Occipital lobe (tissue), 2 donors: ENCODE data around the gene DNM3. TPM values are rescaled to one million over a fixed set of nuclear protein-coding genes. Genes with fewer than 3 reads are reported as not detected.
"Not testable (repeated sequence)": the region's sequence is repeated elsewhere in the genome, so short reads cannot be mapped to it uniquely, and the experiment has no call there.

Source experiments
- DNase-seq: peaks from one replicate; lab custom pipeline; 2025; lab: John Stamatoyannopoulos, UW
- total RNA-seq: library from RNA; depleted of rRNA; stranded (reverse); fragments of >200 nt; gene quantifications from one replicate; pipeline ENCODE4 v1.2.3, GENCODE V29; 2014

DNM3 gene
- total RNA-seq, 1 donor from 2014 or later = 115 TPM

DNA sequence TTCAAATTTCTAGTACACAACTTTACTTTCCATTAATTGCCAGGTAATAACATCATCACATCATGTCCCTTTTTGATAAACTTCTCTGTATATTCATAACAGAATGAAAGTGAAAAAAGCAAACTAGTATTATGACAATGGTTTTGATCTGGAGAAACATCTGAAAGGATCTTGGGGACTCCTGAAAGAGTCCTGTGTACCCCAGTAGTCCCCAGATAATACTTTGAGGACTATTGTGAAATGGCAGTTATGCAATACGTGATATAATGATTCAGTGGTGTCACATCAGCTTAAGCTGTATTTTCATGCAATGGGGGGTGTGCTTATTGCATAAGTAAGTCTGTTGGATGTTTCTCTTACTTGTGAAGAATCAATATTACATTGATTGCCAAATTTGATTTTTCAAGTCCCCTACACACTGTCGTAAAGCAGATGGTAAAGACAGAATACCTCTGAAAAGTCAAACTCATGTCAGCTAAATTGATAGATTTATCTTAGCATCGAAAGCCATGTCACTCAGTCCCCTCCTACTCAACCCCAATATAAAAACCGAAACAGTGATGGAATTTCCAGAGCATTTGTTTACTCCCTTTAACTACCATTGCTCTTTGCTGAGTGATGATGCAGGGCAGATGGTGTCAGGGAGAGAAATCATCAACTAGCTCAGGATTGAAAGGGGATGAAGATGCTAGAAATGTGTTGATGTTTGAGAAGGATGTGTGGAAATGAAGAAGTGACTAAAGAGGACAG, 432.5 kb downstream of the DNM3 start:
- no peak for DNase-seq

DNA sequence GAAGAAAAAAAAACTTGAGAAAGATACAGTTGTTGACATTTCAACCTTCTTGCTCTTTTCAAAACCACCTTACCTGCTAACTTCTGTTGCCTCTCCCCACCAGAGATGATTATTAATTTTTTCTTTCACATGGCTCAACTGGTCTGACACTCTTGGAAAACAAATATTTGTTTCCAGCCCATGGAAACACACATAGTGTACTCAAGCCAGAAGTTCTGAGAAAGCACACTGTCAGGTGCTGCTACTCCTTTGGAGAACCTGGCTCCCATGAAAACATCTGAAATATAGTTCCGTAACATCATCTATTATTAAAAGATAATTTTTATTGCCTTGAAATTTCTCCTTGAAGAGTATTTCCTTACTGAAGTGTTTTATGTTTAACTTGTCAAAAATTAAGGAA, 434.2 kb downstream of the DNM3 start:
- DNase-seq = no peak

DNA sequence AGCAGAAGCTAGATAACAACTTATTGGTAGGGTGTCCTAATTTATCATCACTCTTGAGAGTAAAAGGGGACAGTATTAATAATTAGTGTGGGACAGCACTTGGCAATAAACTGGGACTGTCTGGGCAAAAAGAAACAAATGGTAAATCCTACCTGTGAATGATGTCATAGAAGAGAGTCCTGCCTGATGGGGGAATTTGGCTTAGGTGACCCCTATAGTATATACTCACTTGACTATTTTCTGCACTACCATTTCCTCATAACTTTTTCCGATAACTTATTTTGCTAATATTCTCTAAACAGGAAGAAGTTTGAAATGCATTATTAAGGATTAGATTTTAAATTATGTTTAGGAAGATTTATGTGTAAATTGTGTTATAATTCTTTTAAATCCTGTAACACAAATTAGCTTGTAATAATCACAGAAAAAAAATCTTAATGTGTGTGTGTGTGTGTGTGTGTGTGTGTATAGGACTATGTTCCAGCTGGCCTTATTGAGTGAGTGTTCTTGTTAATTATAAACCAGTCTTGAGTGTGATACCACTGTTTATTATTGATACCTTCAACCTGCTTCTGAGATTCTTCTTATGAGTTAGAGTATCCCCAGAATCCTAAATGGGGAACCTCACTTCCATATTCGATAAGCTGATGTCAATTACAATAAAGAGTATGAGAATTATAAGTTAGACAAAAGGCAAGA, 435.0 kb downstream of the DNM3 start:
- DNase-seq = no peak

DNA sequence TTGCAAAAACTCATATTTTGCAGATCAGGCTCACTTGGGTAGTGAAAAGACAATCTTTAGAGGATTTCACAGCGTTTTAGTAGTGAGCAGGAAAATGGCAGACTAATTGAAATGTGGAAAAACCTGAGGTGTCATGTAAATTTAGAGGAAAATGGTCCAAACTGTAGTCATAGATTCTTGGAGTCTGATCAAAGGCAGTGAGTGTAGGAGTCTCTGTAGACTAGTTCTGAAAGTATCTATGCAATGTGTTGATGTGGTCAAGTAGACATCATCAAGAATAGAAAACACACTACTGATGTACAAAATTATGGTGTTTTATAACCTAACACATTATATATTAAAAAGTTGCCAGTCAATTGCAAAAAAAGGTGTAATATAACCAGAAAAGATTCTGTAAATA, 436.0 kb downstream of the DNM3 start:
- no peak for DNase-seq

DNA sequence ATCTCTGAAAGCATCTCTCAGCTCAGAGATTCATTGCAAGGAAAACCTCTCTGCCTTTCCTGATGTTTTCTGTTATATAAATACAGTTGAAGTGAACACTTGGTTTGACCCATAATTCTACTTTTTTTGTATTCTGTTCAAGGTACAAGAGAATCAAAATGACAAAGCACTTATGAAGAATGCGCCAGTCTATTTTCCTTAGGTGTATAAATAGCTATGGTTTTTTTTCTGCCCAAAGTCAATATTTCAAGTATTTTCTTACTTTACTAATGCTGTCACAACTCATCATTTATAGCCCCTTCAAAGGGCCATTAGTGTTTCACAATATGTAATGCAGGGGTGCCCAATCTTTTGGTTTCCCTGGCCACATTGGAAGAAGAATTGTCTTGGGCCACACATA, 436.7 kb downstream of the DNM3 start:
- no peak for DNase-seq

DNA sequence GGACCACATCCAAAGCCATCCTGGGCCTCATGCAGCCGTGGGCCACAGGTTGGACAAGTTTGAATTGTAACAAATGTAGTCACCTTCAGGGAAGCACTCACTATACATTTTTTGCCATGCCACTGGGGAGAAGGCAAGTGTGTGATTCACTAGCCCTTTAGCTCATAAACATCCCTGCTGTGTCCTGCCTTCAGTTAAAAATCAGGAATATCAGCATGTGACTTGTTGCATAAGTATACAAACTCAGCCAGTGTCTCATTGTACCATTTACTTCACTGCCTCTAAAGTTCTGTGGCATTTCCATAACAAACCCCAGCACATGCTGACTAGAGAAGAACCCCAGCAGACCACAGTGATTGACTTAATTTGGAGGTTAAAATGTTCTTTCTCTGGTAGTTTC, 437.2 kb downstream of the DNM3 start:
- DNase-seq = no peak

DNA sequence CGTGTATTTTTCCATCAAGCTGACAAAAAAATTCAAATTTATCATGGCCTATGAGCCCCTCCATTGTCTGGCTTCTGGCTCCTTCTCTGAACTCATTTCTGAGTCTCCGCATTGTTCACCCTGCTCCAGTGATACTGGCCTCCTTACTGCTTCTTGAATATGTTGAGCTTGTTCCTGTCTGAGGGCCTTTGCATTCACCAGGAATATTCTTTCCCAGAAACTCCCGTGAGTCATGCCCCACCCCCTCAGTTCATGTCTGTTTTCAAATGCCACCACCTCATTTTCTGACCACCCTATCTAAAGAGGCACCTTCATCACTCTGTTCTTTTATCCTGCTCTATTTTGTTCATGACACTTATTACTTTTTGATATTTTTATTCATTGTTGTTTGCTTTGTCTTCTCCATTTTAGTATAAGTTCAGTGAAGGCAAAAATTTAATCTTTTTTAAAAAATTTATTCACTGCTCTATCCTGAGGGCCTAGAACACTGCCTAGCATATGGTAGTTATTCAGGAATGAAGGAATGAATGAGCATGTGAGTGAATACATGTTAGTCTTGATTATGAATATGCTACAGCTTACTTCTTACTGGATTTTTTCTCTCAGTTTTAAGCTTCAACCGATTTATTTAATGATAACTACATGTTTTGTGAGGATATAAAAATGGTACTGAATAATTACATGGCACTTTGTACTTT, 438.8 kb downstream of the DNM3 start:
- no peak for DNase-seq

DNA sequence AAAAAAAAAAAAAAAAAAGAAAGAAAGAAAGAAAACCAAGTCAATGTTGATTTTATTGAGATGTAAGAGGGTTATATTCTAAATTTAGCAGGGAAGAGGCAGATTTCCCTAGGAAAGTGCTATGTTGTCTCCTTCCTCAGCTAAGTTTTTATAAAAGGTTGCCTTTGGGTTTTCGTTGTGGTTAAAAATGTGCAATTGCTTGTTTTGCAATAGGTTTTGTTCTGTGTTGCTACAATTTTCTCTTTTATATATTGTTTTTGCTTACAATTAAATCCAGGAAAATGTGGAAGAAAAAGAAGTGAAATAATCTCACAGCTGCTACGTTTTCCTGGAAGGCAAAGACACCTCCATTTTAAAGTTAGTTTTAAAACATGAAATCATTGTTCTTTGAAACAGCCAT, 442.5 kb downstream of the DNM3 start:
- no peak for DNase-seq

DNA sequence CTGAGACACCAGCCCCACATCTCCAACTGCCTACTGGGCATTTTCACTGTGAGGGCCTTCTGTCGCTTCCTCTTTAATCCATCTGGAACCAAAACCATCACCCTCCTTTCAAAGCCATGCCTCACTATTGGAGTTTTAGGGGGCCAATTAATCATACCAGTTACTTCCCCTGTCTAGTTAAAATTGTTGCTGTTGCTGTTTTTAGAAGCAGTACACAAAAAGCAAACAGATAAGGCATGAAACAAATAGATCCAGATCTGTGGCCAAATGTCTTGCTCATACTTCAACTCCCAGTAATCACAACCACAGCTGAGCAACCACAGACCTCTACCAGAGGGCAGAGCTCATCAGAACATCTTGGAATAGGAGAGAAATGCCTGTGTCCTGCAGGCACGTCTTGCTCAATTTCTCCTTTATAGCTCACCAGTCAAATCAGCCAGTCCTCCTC, 445.4 kb downstream of the DNM3 start:
- no peak for DNase-seq

DNA sequence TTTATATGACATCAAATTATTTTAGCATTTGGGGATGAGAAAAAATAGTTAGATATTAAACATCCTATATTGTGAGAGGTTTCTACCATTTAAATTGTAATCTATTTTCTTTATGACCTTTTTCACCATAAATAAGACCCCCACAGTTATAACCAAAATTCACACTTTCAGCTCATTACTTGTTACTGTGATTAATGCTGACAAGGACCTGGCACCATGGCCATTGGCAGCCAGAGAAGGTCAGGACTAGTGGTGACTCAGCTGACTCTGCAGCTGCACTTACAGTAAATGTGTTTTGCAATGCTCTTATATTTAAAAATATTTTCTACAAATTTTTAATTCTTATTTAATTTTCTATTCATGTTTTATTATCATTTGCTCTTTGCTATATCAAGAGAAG, 445.9 kb downstream of the DNM3 start:
- no peak for DNase-seq

DNA sequence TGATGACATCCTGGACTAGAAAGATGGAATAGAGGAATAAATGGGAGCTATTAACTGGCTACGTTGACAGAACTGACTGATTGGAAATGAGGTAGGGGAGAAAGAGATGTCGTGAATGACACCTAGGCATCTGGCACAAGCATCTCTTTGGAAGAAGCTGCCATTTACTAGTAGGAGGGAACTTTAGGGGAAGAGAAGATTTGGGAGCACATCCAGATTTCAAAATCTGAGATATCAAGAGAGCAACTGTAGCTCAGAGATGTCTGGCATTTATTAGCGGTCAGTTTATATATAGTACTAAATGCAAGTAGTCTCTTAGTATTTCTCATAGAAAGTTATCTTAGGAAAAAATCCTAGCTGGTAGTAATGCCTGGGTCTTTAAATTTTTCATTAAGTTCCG, 447.3 kb downstream of the DNM3 start:
- DNase-seq = no peak

DNA sequence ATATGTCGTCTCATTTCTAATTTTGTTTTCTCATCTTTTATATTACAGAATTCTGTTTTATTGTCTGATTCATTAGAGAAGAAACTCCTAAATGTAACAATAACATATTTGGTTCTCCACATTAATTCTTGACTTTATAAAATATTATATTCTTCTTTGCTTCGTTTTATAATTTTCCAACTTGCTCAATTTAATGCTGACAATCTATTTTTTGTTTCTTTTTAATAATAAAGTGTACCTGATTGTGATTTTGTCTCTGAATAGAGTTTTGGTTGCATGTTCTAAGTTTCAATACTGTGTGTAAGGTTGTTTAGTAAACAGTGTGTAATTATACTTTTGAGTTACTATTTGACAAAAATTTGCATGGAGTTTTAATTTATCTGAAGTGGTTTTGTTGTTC, 448.1 kb downstream of the DNM3 start:
- DNase-seq = no peak

DNA sequence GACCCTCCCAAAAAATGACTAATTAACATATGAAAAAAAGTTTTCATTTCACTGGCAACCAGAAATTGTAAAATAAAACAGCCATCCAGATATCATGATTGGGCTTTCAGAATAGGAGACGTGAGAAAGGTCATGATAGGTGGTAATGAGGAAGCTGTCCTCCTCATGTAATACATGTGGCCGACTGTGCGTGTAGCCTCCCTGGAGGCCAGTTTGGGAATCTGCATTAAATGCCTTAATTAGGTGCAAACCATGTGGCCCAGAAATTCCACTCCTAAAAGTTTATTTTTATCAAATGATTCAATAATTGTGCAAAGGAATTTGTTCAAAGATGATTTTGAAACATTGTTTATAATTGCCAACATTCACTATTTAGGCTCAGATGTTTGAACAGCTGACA, 451.5 kb downstream of the DNM3 start:
- DNase-seq = no peak

DNA sequence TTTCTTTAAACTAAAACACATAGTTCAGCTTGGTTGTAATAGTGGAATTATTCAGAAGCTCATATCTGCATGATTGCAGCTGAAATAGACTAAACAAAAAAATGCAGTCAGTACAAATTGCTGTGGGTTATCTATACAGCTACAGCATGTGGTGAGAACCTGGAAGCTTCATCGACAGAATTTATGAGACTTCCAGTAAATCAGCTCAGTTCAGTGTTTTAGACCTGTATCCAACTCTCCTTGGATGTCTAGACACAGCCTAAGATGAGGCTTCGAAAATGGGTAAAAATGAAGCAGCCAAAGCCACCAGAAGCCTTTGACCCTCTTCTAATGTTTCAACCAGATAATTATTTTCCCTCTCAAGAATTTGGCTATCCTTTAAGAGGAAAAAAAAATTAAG, 452.1 kb downstream of the DNM3 start:
- DNase-seq = no peak

DNA sequence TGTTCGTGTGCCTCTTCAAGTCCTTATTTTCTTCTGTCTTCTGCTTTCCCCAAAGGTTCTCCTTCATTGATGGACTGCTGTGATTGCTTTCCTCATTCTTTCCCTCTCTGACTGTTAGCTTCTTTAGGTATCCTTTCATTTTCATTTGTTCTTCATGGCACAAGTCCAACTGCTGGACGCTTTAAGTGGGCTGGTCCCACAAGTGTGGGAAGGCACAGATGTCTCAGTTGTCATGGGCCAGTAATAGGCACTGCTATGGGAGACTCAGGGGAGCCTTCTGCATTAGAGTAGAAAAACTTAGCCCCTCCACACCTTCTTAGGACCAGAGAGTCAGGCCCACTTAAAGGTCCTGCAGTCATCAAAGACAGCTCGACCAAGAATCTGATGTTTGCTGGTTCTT, 456.8 kb downstream of the DNM3 start:
- no peak for DNase-seq

DNA sequence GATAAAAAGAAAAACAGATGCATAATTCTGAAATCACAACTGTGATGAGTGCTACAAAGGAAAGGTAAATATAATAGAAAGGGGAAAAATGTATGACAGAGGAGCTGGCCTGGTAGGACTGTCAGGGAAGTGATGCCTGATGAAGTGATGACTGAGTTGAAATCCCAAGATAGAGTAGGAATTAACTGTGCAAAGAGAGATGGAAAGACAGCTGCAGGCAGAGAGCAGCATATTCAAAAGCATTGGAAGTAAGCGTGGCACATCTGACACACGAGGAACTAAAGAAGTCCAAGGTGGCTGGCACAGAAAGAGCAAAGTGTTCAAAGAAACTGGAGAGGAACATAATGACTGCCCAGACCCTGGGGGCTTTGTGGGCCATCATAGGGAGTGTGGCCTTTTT, 457.6 kb downstream of the DNM3 start:
- DNase-seq = no peak

DNA sequence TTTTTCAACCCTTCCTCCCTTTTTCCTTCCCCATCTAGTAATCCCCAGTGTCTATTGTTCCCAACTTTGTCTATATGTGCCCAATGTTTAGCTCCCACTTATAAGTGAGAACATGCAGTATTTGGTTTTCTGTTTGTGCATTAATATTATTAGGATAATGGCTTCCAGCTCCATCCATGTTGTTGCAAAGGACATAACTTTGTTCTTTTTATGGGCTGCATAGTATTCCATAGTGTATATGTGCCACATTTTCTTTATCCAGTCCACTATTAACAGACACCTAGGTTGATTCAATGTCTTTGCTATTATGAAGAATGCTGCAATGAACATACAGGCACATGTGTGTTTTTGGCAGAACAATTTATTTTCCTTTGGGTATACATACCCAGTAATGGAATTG, 458.2 kb downstream of the DNM3 start:
- no peak for DNase-seq

DNA sequence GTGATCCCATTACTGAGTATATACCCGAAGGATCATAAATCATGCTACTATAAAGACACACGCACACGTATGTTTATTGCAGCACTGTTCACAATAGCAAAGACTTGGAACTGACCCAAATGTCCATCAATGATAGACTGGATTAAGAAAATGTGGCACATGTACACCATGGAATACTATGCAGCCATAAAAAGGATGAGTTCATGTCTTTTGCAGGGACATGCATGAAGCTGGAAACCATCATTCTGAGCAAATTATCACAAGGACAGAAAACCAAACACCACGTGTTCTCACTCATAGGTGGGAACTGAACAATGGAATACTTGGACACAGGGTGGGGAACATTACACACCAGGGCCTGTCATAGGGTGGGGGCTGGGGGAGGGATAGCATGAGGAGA, 466.2 kb downstream of the DNM3 start:
- DNase-seq = not testable (repeated sequence)

DNA sequence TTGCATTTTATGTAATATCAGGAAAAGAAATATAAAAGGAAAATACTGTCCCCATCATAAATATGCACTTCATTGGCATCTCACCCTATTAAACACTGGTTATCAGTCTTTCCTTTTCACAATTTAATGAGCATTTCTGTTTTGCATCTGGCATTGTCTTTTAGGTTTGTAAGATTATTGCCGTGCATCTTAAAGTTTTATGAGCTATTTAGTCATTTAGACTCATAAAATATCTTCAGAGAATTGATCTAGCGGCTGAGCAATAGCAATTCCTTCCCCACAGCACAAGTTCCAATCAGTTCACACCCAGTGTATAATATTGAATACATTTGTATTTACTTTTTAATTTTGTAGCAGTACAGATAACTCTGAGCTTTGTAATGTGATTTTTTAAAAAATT, 466.8 kb downstream of the DNM3 start:
- DNase-seq = no peak

DNA sequence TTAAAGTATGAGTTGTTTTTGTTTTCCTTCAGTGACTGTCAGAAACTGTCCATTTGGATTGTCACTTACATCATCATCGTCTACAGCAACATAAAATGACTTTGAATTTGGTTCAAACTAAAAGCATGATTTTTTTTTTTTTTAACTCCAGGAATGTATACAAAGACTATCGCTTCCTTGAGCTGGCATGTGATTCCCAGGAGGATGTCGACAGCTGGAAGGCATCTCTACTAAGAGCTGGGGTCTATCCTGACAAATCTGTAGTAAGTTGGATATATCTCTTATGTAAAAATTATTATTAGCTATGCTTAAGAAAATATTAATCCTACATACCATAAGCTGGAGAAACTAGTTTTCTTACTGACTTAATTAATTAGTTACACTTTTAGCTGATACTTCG, 467.3 kb downstream of the DNM3 start:
- no peak for DNase-seq

DNA sequence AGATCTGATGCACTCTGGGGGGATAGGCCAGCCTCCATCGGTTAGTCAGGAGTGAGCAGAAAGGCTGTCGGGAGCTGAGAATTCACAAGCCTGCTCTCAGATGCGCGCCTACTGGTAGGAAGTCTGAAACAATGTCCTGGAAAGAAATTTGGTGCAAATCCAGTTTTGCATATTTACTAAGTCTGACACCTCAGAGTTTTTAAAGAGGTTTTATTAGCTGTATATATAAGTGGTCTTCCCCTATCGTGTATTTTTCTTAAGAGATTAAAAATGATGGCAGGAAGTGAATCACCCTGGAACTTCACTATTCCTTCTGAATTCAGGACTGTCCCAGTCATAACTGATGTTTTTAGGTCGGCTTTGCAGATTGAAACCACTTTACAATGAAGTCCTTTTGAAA, 479.4 kb downstream of the DNM3 start:
- DNase-seq = no peak

DNA sequence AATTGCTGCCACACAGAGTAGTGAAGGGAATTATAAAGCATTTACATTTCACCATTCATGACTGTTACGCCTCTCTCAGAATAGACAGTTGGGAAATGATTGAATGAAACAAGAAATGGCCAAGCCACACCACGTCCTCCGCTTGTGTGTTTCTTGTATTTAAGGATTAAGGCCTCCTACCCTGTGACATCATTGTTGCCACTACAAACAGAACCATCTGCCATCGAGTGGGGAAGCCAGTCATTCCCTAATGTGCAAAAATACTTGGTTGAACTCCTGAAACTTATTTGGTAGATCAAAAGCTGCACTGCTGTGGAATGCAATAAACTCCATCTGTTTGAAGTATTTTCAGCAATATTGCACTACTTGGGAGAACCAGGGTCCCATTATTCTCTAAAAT, 480.2 kb downstream of the DNM3 start:
- DNase-seq = no peak
